Spinal cord (tissue), 10 donors: ENCODE measurements around the gene MOV10L1. TPM values are rescaled to one million over a fixed set of nuclear protein-coding genes. Genes with fewer than 3 reads are reported as not detected.

Experiments
- DNase-seq, 6 donors: peaks; one replicate each; pipeline versions ENCODE4 v3.0.0 to v3.0.0-alpha.2; 2013 to 2015; ENCODE audit warnings: low spot score in 6 of 6, low read depth in 4 of 6
- H3K27ac ChIP-seq: one replicate; pipeline ENCODE4 v1.5.1; 2013; ENCODE audit warnings: low read depth, low read length, control low read depth
- H3K27me3 ChIP-seq: one replicate; pipeline ENCODE4 v1.6.1; 2013; ENCODE audit warnings: low read length; ENCODE audit not compliant: control insufficient read depth, insufficient read depth
- H3K36me3 ChIP-seq: one replicate; pipeline ENCODE4 v1.6.1; 2013; ENCODE audit warnings: low read length; ENCODE audit not compliant: control insufficient read depth, insufficient read depth
- H3K4me1 ChIP-seq: one replicate; pipeline ENCODE4 v1.6.1; 2013; ENCODE audit warnings: low read length; ENCODE audit not compliant: control insufficient read depth, insufficient read depth
- H3K4me3 ChIP-seq: one replicate; pipeline ENCODE4 v1.5.1; 2013; ENCODE audit warnings: low read depth, low read length, control low read depth
- H3K9me3 ChIP-seq: one replicate; pipeline ENCODE4 v1.6.1; 2013; ENCODE audit warnings: low read length; ENCODE audit not compliant: control insufficient read depth, insufficient read depth
- WGBS: methylation state at CpG from one replicate; pipeline ENCODE4 v1.1.5; 2013; ENCODE audit warnings: missing lambda C conversion rate; ENCODE audit not compliant: insufficient coverage; 5-methylcytosine and 5-hydroxymethylcytosine counted together
- polyA plus RNA-seq, 2 donors: library from polyadenylated mRNA; unstranded; fragments of 120-200 nt; gene quantifications; one replicate each; pipeline ENCODE4 v1.2.1, GENCODE V29; 2013; ENCODE audit not compliant: insufficient read length in 2 of 2
- total RNA-seq, 2 donors: library from RNA; depleted of rRNA in 1 of 2; stranded (reverse); fragments of 120-200 nt in 1 of 2; fragments of >200 nt in 1 of 2; gene quantifications; one replicate each; pipeline versions ENCODE4 v1.2.3 to v1.2.4, GENCODE V29; 2013 to 2014
- donor health status: healthy.

Gene MOV10L1
- total and polyA plus RNA-seq, 4 donors = 1.9 to 4.9 (median 3.5) TPM

GRCh38 chr22:50171965-50172421 lies 82.2 kb downstream of the MOV10L1 start:
- Histone ChIP-seq H3K27me3 (peaks cover 6% of the 10 kb centered on the region), H3K4me1 (peaks cover 33% of the 10 kb centered on the region), H3K4me3 (no peak overlapping the region), H3K9me3 (no peaks in the 10 kb centered on the region), H3K27ac (no peak overlapping the region), H3K36me3 (peaks cover 43% of the 10 kb centered on the region)
- DNase-seq = no peak
- 81% methylated on average over 8 of the region's 13 CpGs for WGBS

DNA sequence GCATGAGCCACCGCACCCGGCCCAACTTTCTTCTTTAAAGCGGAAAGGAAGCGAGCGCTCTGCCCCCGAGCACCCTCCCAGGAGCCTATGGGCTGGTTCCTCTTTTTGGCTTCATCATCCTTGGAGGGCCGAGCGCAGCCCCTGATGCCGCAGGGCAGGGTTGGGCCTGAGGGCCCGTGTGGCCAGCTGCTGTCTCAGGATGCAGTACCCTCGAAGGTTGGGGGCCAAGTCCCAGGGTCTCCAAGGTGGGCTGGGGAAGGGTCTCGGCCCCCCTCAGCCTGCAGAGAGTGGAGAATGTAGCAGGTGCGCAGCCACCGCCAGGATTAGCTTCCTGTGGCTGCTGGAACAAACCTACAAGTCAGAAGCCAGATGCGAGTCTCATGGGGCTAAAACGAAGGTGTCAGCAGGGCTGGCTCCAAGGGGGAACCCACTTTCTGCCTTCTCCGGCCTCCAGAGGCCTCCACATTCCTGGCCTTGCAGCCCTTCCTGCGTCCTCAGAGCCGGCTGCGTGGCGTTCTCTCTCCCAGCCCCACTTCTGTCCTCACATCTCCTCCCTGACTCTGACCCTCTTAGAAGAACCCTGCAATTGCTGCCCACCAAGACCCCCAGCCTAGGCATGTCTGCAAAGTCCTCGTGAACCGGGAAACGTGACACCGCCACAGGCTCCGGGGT lies 83.6 kb downstream of the MOV10L1 start:
- Histone ChIP-seq H3K4me1 (peaks cover 33% of the 10 kb centered on the region), H3K36me3 (peaks cover 56% of the 10 kb centered on the region), H3K27ac (no peak overlapping the region), H3K27me3 (peaks cover 6% of the 10 kb centered on the region), H3K4me3 (no peak overlapping the region), H3K9me3 (no peaks in the 10 kb centered on the region)
- WGBS = 85% methylated on average over 24 of the region's 26 CpGs
- DNase-seq = no peak

- H3K27ac ChIP-seq = no peak overlapping the region
- peaks cover 5% of the 10 kb centered on the region for H3K27me3 ChIP-seq
- peaks cover 62% of the 10 kb centered on the region for H3K36me3 ChIP-seq
- 89% methylated on average over 6 of the region's 6 CpGs for WGBS
- H3K4me3 ChIP-seq = no peak overlapping the region
- no peaks in the 10 kb centered on the region for H3K9me3 ChIP-seq
- DNase-seq = no peak
- H3K4me1 ChIP-seq = peaks cover 31% of the 10 kb centered on the region
Observed at GRCh38 chr22:50173983-50174355, 84.2 kb downstream of the MOV10L1 start.

GRCh38 chr22:50174382-50175190 lies 84.8 kb downstream of the MOV10L1 start:
- Histone ChIP-seq H3K4me3 (no peak overlapping the region), H3K36me3 (peaks cover 68% of the 10 kb centered on the region), H3K27me3 (no peaks in the 10 kb centered on the region), H3K27ac (no peak overlapping the region), H3K9me3 (no peaks in the 10 kb centered on the region), H3K4me1 (peaks cover 26% of the 10 kb centered on the region)
- DNase-seq = no peak
- 82% methylated on average over 27 of the region's 27 CpGs for WGBS

- H3K27ac ChIP-seq = no peak overlapping the region
- H3K27me3 ChIP-seq = no peaks in the 10 kb centered on the region
- no peak for DNase-seq
- H3K9me3 ChIP-seq = no peaks in the 10 kb centered on the region
- H3K4me3 ChIP-seq = no peak overlapping the region
- H3K4me1 ChIP-seq = peaks cover 26% of the 10 kb centered on the region
- WGBS = 81% methylated on average over 4 of the region's 6 CpGs
- H3K36me3 ChIP-seq = peaks cover 73% of the 10 kb centered on the region
Observed at GRCh38 chr22:50175191-50175461, 85.3 kb downstream of the MOV10L1 start.

DNA sequence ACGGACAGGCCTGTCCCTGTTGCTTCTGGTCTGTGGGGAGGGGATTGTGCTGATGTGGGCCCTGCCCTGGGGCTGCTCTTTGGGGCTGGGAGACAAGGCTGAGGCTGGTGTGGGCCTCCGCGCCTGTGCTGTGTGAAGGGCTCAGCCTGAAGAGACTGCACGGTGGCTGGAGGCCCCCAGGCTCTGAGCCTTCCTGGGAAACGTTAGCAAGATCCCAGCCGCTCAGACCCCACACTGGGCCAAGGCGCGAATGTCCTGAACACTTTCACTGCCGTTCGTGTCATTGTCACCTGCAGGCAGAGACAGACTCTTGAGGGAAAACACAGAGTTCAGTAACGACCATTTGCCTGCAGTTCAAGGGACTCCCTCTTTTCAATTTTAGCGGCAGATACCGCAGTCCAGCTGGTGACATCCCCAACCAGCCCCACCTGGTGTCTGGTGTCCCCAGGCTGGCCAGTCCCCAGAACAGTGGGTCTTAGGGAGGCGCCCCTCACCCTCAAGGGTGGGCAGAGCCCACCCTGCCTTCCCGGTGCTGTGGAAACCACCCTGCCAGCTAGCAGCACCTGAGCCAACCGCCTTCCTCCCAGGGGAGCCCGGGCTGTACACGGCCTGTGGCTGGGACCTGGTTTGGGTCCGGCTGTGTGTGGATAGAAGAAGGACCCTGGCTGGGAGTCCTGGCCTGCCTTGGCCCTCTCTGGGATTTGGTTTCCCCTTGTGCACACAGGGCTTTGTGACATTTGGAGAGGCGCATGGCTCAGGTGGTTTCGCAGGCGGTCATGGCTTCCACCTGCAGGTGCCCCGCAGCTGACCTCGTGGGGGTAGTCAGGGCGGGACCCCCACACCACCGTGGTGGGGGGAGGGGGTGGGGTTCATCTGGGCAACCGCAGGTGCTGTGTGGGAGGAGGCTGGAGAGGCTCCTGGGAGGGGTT lies 86.4 kb downstream of the MOV10L1 start:
- Histone ChIP-seq H3K4me1 (peaks cover 24% of the 10 kb centered on the region), H3K9me3 (no peaks in the 10 kb centered on the region), H3K27ac (no peak overlapping the region), H3K4me3 (no peak overlapping the region), H3K27me3 (no peaks in the 10 kb centered on the region), H3K36me3 (peaks cover 84% of the 10 kb centered on the region)
- WGBS = 75% methylated on average over 25 of the region's 27 CpGs
- no peak for DNase-seq

- WGBS = 96% methylated on average over 73 of the region's 76 CpGs
- Histone ChIP-seq H3K27me3 (no peaks in the 10 kb centered on the region), H3K4me1 (peaks cover 16% of the 10 kb centered on the region), H3K27ac (no peak overlapping the region), H3K4me3 (no peak overlapping the region), H3K36me3 (peaks cover 85% of the 10 kb centered on the region), H3K9me3 (no peaks in the 10 kb centered on the region)
- no peak for DNase-seq
Observed at GRCh38 chr22:50176850-50177536, 87.2 kb downstream of the MOV10L1 start.

- H3K9me3 ChIP-seq = no peaks in the 10 kb centered on the region
- no peak for DNase-seq
- H3K4me1 ChIP-seq = peaks cover 13% of the 10 kb centered on the region
- no peak overlapping the region for H3K4me3 ChIP-seq
- no peak overlapping the region for H3K27ac ChIP-seq
- H3K36me3 ChIP-seq = peaks cover 93% of the 10 kb centered on the region
- WGBS = 68% methylated on average over 84 of the region's 98 CpGs
- no peaks in the 10 kb centered on the region for H3K27me3 ChIP-seq
Observed at GRCh38 chr22:50177537-50178470, 88.0 kb downstream of the MOV10L1 start.
